Ammon's horn (tissue), 1 donor: Measurements from ENCODE around the gene SHISA2.

Experiments used
- DNase-seq: peaks from one replicate; pipeline ENCODE4 v3.0.0-alpha.2; 2016; ENCODE audit warnings: low spot score

SHISA2 gene

DNA sequence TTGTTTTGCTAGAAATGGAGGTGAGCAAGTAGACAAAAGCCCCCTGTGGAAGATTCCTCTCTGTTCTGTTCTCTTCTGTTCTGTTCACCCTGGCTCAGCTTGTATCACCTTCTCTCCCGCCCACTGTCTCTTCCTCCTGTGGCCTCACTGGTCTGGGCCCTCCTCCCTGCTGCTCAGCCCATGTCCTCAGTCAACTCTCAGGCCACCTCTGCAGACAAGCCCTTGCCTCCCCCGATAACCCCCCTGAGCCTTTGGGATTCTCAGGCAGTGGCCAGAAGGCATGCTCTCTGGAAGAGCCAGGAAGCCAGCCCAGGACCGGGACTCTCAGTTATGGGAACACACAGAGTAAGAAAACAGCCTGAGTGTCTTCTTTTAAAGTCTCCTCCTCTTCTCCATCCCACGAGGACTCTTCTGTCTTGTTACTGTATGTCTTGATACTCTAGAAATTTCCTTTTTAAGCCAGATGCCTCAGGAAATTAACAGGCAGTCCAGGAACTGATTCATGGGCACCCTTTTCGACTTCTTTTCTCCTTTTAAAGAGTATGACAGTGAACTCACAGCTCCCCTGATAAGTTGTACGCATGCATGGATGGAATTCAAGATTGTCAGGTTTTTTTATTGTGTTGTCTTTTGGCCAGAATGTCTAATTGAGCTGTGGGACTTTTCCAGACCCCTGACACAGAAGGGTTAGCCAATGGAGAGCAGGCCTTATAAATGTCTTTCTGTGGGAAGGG, 33.7 kb downstream of the SHISA2 start:
- no peak for DNase-seq

DNA sequence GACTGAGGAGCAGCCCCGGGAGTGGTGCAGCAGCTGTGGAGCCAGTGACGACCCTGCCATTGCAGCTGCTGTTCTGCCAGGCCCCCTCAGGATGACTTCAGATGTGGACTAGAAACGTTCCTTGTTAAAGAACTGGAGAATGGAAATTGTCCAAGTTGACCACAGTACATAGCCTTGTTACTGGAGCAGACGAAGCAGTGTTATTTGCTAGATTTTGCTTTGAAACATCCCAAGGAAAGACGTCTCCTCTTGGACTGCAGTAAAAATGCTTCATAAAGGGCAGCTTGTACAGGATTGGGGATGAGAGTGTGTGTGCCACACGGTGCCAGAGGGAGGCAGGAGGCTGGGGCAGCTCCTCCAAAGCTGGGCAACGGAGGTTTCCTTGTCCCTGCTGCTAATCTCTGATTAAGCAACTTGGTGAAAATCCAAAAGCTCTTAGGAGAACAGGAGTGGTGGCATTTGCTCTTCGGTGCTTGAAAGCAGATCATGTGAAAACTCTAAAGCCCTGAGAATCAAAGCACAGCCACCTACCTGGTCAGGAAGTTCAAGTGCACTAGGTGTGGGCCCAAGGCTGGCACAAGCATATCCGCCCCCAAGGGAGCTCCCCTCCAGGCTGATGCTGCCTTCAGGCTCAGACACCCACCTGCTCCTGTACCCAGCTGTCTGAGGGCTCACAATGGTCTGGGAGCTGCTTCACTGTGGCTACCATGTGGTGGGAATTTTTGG, 34.5 kb downstream of the SHISA2 start:
- peak; percentile 65 for DNase-seq

DNA sequence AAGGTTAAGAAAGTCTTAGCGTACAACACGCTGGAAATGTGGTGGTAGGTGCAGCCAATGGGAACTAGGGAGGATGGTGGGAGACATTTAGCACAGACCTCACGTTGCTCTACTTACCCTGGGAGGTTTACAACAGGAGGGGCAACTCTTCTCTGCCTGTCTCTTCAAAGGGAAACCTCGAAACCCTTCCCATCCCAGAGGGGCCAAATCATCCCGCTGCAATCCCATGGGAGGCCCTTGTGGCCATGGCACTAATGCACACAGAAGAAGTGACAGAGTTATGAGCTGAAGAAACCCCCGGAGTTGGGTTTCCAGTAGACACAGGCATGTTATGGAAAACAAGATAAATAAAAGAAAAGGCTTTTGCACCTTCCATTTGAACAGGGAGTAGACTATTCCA, 35.6 kb downstream of the SHISA2 start:
- no peak for DNase-seq

DNA sequence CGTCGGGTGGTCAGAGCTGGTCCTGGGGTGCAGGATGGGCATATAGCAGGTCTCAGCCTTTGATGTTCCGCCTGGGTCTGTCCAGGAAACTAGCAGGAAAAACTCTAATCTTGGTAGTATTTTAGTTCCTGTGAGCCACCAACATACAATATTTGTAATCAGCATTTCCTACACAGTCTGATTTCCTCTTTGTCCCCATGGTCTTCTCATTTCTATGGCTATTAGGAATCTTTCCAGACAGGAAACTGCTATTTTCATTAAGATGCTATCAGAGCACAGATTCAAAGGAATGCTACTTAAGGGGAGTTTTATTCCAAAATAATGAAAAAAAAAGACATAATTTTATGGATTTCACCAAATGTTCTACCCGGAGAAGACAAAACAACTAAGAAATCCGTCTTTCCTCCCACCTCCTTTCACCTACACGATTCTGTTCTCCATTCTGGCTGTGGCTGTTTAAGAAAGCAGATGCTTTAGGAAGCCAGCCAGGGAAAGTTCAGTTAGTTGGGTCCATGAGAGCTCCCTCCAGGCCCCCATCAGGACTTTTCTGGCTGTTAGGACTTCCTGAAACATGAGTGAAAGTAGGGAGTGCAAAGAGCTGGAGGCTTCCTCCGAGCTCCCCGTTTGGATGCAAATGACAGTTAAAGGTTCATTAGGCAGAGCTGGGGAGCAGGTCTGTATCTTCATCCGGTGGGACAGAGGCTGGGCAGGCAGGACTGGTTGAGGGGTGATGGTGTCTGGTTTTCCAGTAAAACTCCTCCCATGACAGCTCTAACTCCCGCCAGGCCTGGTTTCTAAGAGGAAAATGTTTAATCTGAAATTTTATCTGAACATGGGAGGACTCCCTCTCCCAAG, 36.3 kb downstream of the SHISA2 start:
- DNase-seq: no peak

DNA sequence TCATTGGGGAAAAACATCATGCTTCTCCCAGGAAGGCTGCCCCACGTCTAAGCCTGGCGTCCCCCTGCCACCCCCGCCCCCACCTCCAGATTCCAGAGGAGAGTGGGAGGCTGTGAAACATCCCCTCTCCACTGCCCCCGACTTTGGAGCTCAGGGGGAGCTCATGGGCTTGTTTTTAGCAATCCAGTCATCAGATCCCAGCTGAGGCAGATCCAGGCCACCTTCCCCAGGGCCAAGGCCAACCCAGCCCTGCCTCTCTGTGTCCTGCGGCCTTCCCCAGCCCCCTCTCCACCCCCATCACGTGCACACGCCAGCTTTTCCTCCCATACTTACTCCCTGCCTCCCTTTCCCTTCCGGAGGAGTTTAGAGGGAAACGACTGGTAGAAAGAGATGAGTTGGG, 38.8 kb downstream of the SHISA2 start:
- DNase-seq: no peak

DNA sequence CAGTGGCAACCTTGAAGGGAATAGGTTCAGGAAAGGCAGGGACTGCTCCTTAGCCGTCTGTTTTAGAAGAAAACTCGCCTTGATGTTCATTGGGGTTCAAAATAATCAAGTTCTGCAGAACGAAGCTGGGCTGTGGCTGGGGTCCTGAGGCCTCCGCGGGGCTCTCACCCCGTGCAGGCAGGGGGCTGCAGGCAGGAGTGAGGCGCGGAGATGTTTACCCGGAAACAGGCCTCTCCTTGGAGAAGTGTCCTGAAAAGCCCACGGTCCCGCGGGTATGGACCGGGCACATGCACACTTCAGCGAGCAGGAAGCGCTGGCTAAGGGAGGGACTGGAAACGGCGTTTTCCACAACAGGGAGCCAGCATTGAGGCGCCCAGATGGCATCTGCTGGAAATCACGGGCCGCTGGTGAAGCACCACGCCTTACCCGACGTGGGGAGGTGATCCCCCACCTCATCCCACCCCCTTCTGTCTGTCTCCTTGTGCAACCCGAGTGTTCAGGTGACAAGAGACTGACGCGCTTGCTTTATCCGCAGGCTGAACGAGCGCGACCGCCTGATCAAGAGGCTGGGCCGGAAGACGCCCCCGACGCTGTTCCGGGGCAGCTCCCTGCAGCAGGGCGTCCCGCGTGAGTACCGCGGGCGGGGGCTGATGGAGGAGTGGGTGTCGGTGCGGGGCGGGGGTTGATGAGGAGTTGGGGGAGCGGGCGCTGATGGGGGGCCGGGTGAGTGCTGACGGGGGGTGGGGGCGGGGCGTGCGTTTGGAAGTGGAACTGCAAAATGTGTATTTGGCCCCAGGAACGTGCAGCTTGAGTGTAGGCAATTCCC, 39.6 kb downstream of the SHISA2 start:
- no peak for DNase-seq

DNA sequence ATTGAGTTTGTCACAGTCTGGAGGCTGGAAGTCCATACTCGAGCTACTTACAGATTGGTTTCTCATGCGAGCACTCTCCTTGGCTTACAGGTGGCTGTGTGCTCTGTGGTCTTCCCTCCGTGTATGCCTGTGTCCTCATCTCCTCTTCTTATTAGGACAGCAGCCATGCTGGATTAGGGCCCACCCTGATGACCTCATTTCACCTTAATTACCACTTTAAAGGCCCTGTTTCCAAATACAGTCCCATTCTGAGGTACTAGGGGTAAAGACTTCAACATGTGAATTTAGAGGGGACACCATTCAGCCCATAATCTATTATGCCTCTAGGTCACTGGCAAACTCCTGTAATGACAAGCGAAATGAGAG, 40.6 kb downstream of the SHISA2 start:
- no peak for DNase-seq

DNA sequence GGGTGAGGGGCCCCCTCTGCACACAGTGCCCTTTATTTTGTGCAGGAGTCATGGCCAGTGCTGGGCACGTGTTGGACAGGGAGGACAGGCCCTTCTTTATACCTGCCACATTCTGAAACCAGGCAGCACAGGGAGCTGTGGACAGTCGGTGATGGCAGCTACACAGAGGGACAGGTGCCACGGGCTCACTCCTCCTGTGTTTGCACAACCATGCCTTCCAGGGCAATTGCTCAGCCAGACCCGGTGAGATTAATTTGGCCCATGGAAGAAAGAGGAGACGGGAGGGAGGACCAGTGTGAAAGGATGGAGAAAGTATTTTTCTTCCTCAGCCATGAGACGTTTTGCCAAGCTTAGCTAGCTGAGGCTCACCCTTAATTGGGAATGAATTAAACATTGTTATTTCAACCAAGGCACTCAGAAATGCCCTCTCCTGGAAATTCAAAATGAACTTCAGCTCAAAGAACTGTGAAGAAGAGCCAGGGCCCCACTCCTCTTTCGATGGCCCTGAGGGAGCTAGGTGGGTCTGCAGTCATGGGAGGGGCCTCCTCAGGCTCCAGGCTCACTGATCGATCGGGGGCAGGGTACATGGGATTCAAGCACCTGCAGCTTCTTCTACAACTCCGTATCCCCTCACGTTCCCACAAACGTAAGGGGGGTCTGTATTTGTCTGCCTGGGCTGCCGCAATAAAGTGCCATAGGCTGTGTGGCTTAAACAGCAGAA, 41.2 kb downstream of the SHISA2 start:
- DNase-seq: no peak

DNA sequence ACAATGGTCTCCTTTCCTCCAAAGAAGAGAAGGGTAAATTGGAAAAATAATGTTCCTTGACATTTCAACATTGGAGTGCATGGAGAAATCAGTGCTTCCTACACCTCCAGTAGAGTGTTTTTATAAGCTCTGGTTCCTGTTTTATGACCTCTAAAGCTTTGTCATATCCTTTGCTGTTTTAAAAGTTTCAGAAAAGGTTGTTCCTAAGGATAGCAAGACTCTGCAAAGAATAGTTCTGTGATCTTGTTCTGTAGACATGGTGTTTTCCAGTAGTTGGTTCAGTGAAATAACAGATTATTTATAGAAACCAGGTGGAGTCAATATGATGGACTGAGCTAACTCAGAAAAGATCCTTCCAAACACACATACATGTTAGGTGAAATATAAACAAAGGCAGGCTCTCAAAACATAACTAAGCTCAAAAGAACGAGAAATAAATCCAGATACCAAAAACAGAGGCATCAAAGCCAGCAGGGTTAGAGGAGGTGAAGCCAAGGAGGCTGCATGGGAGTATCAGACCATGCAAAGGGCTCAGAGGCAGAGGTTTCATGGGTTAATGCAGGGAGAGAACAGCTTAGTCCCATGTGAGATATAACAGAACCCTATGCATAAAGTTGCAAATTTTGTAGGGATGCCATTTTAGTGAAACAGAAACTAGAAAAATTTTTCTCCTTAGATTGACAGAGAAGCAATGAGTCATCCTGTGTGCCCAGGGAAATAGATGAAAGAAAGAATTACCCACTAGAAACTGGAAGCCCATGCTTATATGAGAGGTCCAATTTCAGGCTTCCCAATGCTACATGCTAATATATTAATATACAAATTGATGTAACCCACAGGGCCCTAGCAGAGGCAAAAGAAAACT, 44.3 kb downstream of the SHISA2 start:
- DNase-seq: no peak
